ENCODE results near the gene ATP2A1. TPM values are rescaled to one million over a fixed set of nuclear protein-coding genes. Genes with fewer than 3 reads are reported as not detected.

ATP2A1 gene
- total and polyA plus RNA-seq, 2 of the 13 experiments (the other 11 are each of a cell fraction or from before 2014, with no cell fraction given), result 3.2 to 12.5 TPM

DNA sequence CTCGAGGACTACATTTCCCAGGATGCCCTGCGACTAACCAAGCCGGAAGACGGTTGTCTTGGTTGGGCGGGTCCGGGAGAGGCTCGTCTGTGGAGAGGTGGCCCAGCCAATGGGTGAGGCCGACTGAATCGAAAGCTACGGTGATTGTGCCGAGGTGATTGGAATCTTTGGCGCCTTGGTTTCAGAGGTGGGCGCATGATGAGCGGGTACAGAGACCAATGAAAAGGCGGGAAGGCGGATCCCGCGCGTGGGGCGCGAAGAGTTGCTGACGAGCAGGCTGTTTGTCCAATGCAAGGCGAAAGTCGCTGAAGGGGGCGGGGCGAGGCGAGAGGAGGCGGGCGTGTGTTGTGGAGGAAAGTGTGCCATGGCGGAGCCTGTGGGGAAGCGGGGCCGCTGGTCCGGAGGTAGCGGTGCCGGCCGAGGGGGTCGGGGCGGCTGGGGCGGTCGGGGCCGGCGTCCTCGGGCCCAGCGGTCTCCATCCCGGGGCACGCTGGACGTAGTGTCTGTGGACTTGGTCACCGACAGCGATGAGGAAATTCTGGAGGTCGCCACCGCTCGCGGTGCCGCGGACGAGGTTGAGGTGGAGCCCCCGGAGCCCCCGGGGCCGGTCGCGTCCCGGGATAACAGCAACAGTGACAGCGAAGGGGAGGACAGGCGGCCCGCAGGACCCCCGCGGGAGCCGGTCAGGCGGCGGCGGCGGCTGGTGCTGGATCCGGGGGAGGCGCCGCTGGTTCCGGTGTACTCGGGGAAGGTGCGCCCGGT is 72.5 kb downstream of the ATP2A1 start, which contains the start of gene NFATC2IP (continued):
- TF ChIP-seq KAT7 (CRISPR knock-in tag; IDR thresholded peaks at IDR 0.05; ENCODE audit: borderline replicate concordance), result peak; percentile 63; the same call in 1 of the 2 replicates
- TF ChIP-seq, protein P1, sequence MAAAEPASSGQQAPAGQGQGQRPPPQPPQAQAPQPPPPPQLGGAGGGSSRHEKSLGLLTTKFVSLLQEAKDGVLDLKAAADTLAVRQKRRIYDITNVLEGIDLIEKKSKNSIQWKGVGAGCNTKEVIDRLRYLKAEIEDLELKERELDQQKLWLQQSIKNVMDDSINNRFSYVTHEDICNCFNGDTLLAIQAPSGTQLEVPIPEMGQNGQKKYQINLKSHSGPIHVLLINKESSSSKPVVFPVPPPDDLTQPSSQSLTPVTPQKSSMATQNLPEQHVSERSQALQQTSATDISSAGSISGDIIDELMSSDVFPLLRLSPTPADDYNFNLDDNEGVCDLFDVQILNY (CRISPR knock-in tag; conservative IDR thresholded peaks at IDR 0.05), result peak; percentile 96
- TF ChIP-seq REPIN1 (CRISPR knock-in tag; IDR thresholded peaks at IDR 0.05; ENCODE audit: borderline replicate concordance, low read depth), result peak; percentile 67; the same call in 1 of the 2 replicates
- TF ChIP-seq ARID2 (CRISPR knock-in tag; IDR thresholded peaks at IDR 0.05; ENCODE audit: borderline replicate concordance), result 0 out of 2 replicates have a peak, but pooled peaks have one; percentile 49
- TF ChIP-seq ZSCAN29 (CRISPR knock-in tag; conservative IDR thresholded peaks at IDR 0.05), result 0 out of 2 replicates have a peak, but pooled peaks have one; percentile 48
- TF ChIP-seq, protein P2, sequence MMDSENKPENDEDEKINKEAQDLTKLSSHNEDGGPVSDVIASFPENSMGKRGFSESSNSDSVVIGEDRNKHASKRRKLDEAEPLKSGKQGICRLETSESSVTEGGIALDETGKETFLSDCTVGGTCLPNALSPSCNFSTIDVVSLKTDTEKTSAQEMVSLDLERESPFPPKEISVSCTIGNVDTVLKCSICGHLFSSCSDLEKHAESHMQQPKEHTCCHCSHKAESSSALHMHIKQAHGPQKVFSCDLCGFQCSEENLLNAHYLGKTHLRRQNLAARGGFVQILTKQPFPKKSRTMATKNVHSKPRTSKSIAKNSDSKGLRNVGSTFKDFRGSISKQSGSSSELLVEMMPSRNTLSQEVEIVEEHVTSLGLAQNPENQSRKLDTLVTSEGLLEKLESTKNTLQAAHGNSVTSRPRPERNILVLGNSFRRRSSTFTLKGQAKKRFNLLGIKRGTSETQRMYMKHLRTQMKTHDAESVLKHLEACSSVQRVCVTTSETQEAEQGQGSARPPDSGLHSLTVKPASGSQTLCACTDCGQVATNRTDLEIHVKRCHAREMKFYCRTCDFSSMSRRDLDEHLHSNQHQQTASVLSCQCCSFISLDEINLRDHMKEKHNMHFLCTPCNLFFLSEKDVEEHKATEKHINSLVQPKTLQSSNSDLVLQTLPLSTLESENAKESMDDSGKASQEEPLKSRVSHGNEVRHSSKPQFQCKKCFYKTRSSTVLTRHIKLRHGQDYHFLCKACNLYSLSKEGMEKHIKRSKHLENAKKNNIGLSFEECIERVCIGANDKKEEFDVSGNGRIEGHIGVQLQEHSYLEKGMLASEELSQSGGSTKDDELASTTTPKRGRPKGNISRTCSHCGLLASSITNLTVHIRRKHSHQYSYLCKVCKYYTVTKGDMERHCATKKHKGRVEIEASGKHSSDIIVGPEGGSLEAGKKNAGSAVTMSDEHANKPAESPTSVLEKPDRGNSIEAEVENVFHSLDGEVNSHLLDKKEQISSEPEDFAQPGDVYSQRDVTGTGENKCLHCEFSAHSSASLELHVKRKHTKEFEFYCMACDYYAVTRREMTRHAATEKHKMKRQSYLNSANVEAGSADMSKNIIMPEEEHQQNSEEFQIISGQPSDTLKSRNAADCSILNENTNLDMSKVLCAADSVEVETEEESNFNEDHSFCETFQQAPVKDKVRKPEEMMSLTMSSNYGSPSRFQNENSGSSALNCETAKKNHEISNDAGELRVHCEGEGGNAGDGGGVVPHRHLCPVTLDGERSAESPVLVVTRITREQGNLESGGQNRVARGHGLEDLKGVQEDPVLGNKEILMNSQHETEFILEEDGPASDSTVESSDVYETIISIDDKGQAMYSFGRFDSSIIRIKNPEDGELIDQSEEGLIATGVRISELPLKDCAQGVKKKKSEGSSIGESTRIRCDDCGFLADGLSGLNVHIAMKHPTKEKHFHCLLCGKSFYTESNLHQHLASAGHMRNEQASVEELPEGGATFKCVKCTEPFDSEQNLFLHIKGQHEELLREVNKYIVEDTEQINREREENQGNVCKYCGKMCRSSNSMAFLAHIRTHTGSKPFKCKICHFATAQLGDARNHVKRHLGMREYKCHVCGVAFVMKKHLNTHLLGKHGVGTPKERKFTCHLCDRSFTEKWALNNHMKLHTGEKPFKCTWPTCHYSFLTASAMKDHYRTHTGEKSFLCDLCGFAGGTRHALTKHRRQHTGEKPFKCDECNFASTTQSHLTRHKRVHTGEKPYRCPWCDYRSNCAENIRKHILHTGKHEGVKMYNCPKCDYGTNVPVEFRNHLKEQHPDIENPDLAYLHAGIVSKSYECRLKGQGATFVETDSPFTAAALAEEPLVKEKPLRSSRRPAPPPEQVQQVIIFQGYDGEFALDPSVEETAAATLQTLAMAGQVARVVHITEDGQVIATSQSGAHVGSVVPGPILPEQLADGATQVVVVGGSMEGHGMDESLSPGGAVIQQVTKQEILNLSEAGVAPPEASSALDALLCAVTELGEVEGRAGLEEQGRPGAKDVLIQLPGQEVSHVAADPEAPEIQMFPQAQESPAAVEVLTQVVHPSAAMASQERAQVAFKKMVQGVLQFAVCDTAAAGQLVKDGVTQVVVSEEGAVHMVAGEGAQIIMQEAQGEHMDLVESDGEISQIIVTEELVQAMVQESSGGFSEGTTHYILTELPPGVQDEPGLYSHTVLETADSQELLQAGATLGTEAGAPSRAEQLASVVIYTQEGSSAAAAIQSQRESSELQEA (CRISPR knock-in tag; IDR thresholded peaks at IDR 0.05; ENCODE audit: not compliant biosample characterization), result peak; percentile 39
- TF ChIP-seq SP1 (IDR thresholded peaks at IDR 0.05), result peak; percentile 90
- peak; percentile 98 for TF ChIP-seq SP1 (CRISPR knock-in tag; IDR thresholded peaks at IDR 0.05)
- TF ChIP-seq ZNF878 (CRISPR knock-in tag; IDR thresholded peaks at IDR 0.05), result 0 out of 2 replicates have a peak, but pooled peaks have one; percentile 58
- TF ChIP-seq ZMYM4 (CRISPR knock-in tag; IDR thresholded peaks at IDR 0.05), result peak; percentile 71; the same call in 1 of the 2 replicates
- TF ChIP-seq MEIS1 (CRISPR knock-in tag; IDR thresholded peaks at IDR 0.05; ENCODE audit: borderline replicate concordance), result peak; percentile 92; the same call in 1 of the 2 replicates
- TF ChIP-seq ZNF567 (CRISPR knock-in tag; IDR thresholded peaks at IDR 0.05; ENCODE audit: borderline replicate concordance), result no peak; the same call in 1 of the 2 replicates
- no peak for TF ChIP-seq CENPT (CRISPR knock-in tag; IDR thresholded peaks at IDR 0.05; ENCODE audit: low read depth)
- TF ChIP-seq, protein P3, sequence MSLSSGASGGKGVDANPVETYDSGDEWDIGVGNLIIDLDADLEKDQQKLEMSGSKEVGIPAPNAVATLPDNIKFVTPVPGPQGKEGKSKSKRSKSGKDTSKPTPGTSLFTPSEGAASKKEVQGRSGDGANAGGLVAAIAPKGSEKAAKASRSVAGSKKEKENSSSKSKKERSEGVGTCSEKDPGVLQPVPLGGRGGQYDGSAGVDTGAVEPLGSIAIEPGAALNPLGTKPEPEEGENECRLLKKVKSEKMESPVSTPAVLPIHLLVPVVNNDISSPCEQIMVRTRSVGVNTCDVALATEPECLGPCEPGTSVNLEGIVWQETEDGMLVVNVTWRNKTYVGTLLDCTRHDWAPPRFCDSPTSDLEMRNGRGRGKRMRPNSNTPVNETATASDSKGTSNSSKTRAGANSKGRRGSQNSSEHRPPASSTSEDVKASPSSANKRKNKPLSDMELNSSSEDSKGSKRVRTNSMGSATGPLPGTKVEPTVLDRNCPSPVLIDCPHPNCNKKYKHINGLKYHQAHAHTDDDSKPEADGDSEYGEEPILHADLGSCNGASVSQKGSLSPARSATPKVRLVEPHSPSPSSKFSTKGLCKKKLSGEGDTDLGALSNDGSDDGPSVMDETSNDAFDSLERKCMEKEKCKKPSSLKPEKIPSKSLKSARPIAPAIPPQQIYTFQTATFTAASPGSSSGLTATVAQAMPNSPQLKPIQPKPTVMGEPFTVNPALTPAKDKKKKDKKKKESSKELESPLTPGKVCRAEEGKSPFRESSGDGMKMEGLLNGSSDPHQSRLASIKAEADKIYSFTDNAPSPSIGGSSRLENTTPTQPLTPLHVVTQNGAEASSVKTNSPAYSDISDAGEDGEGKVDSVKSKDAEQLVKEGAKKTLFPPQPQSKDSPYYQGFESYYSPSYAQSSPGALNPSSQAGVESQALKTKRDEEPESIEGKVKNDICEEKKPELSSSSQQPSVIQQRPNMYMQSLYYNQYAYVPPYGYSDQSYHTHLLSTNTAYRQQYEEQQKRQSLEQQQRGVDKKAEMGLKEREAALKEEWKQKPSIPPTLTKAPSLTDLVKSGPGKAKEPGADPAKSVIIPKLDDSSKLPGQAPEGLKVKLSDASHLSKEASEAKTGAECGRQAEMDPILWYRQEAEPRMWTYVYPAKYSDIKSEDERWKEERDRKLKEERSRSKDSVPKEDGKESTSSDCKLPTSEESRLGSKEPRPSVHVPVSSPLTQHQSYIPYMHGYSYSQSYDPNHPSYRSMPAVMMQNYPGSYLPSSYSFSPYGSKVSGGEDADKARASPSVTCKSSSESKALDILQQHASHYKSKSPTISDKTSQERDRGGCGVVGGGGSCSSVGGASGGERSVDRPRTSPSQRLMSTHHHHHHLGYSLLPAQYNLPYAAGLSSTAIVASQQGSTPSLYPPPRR (CRISPR knock-in tag; IDR thresholded peaks at IDR 0.05; ENCODE audit: borderline replicate concordance), result peak; percentile 68; the same call in 1 of the 2 replicates

Data from HepG2 (cell line).